T-helper 2 cell treated with Interferon-gamma antibody and Interleukin-4, amounts not matched to agents 100 ng/mL and 5 ng/mL, for 36 hours (primary cell): ENCODE data around the gene HTRA3. TPM values are rescaled to one million over a fixed set of nuclear protein-coding genes. Genes with fewer than 3 reads are reported as not detected.

ENCODE experiments used
- intact Hi-C: fragments of 100-400 bp; cut with micrococcal nuclease; formaldehyde crosslinking; loops from one replicate; pipeline ENCODE4 v1.15.1; 2023
- total RNA-seq: library from RNA; stranded (reverse); gene quantifications from 2 replicates; pipeline ENCODE4 v1.2.3, GENCODE V29; 2022

HTRA3 gene
- total RNA-seq, 1 donor from 2014 or later, result not detected

GRCh38 chr4:8233672-8234484 lies 35.7 kb upstream of the HTRA3 start:
- intact Hi-C loops, result no loop called here

GRCh38 chr4:8234715-8235114 lies 34.8 kb upstream of the HTRA3 start:
- intact Hi-C loops, result no loop called here

GRCh38 chr4:8235224-8235623 lies 34.3 kb upstream of the HTRA3 start:
- intact Hi-C loops, result no loop called here

- intact Hi-C loops, result no loop called here
These were observed 33.9 kb upstream of the HTRA3 start for GRCh38 chr4:8235686-8236085.

GRCh38 chr4:8236106-8236919 lies 33.2 kb upstream of the HTRA3 start:
- intact Hi-C loops, result no loop called here

- intact Hi-C loops, result no loop called here
These were observed 32.7 kb upstream of the HTRA3 start for GRCh38 chr4:8236920-8237195.

GRCh38 chr4:8237256-8237989 lies 32.1 kb upstream of the HTRA3 start:
- intact Hi-C loops, result no loop called here

- intact Hi-C loops, result no loop called here
These were observed 31.5 kb upstream of the HTRA3 start for GRCh38 chr4:8238036-8238511.

- intact Hi-C loops, result no loop called here
These were observed 31.0 kb upstream of the HTRA3 start for GRCh38 chr4:8238515-8239053.

- intact Hi-C loops, result no loop called here
These were observed 30.3 kb upstream of the HTRA3 start for GRCh38 chr4:8239226-8239625.

- intact Hi-C loops, result loop anchor here (10.0 kb wide), 1 partner anchor 355 kb away; the partner anchor contains the start of gene CPZ
These were observed 29.9 kb upstream of the HTRA3 start for GRCh38 chr4:8239661-8240060.

- intact Hi-C loops, result loop anchor here (10.0 kb wide), 1 partner anchor 354 kb away; the partner anchor contains the start of gene CPZ
These were observed 29.1 kb upstream of the HTRA3 start for GRCh38 chr4:8240211-8241041.

GRCh38 chr4:8241211-8241779 lies 28.3 kb upstream of the HTRA3 start:
- intact Hi-C loops, result loop anchor here (10.0 kb wide), 1 partner anchor 354 kb away; the partner anchor contains the start of gene CPZ

GRCh38 chr4:8241895-8242696 lies 27.5 kb upstream of the HTRA3 start:
- intact Hi-C loops, result loop anchor here (1.0 to 10.0 kb wide), 2 partner anchors 161 to 353 kb away; partner anchors contain the start of gene CPZ

- intact Hi-C loops, result loop anchor here (1.0 to 10.0 kb wide), 2 partner anchors 160 to 352 kb away; partner anchors contain the start of gene CPZ
These were observed 26.6 kb upstream of the HTRA3 start for GRCh38 chr4:8242782-8243560.

- intact Hi-C loops, result loop anchor here (10.0 kb wide), 1 partner anchor 351 kb away; the partner anchor contains the start of gene CPZ
These were observed 25.4 kb upstream of the HTRA3 start for GRCh38 chr4:8244001-8244757.

- intact Hi-C loops, result loop anchor here (10.0 kb wide), 1 partner anchor 350 kb away; the partner anchor contains the start of gene CPZ
These were observed 24.6 kb upstream of the HTRA3 start for GRCh38 chr4:8244931-8245460.
